T-helper 1 cell (primary cell): ENCODE data around the gene LYPLAL1.

Experiments used
- DNase-seq, 5 donors: peaks; one replicate each; pipeline ENCODE4 v3.0.0-alpha.2; 2012 to 2020
- total RNA-seq, 4 donors: gene quantifications; one replicate each; lab custom pipeline; 2026; lab: John Stamatoyannopoulos, UW

The LYPLAL1 gene
- total RNA-seq, result 3.5 to 9.1 (median 6.5) reads per million in 4 donors

- DNase-seq, result peak; percentile 73 to 90 (median 81)
Observed at GRCh38 chr1:219173758-219174459, at the start of gene LYPLAL1. Gene LYPLAL1 (plus strand): TSS chr1:219173878. CDS start chr1:219173891, 13 bp downstream.

- no peak for DNase-seq
Observed at GRCh38 chr1:219124163-219124562, 49.5 kb upstream of the LYPLAL1 start.

- no peak for DNase-seq
Observed at GRCh38 chr1:219125342-219125741, 48.3 kb upstream of the LYPLAL1 start.

- DNase-seq, result no peak
Observed at GRCh38 chr1:219126377-219126776, 47.3 kb upstream of the LYPLAL1 start.

GRCh38 chr1:219128957-219129356 lies 44.7 kb upstream of the LYPLAL1 start:
- no peak for DNase-seq

- DNase-seq, result no peak
Observed at GRCh38 chr1:219130366-219130935, 43.2 kb upstream of the LYPLAL1 start.

- no peak for DNase-seq
Observed at GRCh38 chr1:219132939-219133338, 40.7 kb upstream of the LYPLAL1 start.

GRCh38 chr1:219138747-219139146 lies 34.9 kb upstream of the LYPLAL1 start:
- DNase-seq, result no peak

GRCh38 chr1:219140303-219140877 lies 33.3 kb upstream of the LYPLAL1 start:
- DNase-seq, result no peak

GRCh38 chr1:219143735-219144134 lies 29.9 kb upstream of the LYPLAL1 start:
- DNase-seq, result no peak

GRCh38 chr1:219144658-219145315 lies 28.9 kb upstream of the LYPLAL1 start:
- DNase-seq, result no peak

GRCh38 chr1:219147571-219148019 lies 26.1 kb upstream of the LYPLAL1 start:
- no peak for DNase-seq

GRCh38 chr1:219149009-219149577 lies 24.6 kb upstream of the LYPLAL1 start:
- DNase-seq, result no peak

GRCh38 chr1:219149953-219150352 lies 23.7 kb upstream of the LYPLAL1 start:
- no peak for DNase-seq

GRCh38 chr1:219150913-219151312 lies 22.8 kb upstream of the LYPLAL1 start:
- DNase-seq, result no peak

GRCh38 chr1:219151467-219151866 lies 22.2 kb upstream of the LYPLAL1 start:
- DNase-seq, result no peak

GRCh38 chr1:219152751-219153150 lies 20.9 kb upstream of the LYPLAL1 start:
- no peak for DNase-seq

- no peak for DNase-seq
Observed at GRCh38 chr1:219153723-219154122, 20.0 kb upstream of the LYPLAL1 start.

- DNase-seq, result no peak
Observed at GRCh38 chr1:219155135-219155534, 18.5 kb upstream of the LYPLAL1 start.

GRCh38 chr1:219159946-219160645 lies 13.6 kb upstream of the LYPLAL1 start:
- no peak for DNase-seq

GRCh38 chr1:219160967-219161366 lies 12.7 kb upstream of the LYPLAL1 start:
- DNase-seq, result no peak

- DNase-seq, result no peak
Observed at GRCh38 chr1:219161371-219161770, 12.3 kb upstream of the LYPLAL1 start.
